PFSK-1 (cell line): Measurements from ENCODE around the gene TFE3.
A peak's percentile ranks its signal among the peaks of the same experiment; 100 is the strongest.

Source experiments
- FOXP2 ChIP-seq: optimal IDR thresholded peaks from 2 replicates; pipeline ENCODE3; 2011; ENCODE audit warnings: borderline replicate concordance, control low read depth, inconsistent platforms; ENCODE audit not compliant: insufficient read depth; ENCODE audit errors: extremely low read length, extremely low read depth
- POLR2AphosphoS5 ChIP-seq: IDR thresholded peaks from 2 replicates; pipeline ENCODE4 v1.6.1; 2012; ENCODE audit warnings: low read depth, mild to moderate bottlenecking, control low read depth, low read length, moderate library complexity
- REST ChIP-seq, 2 experiments: IDR thresholded peaks; 2 replicates each; pipeline versions ENCODE4 v1.6.1 to v1.8.0; 2011 to 2012; ENCODE audit warnings: low read depth in 2 of 2, low read length in 2 of 2, control low read depth in 1 of 2, inconsistent platforms in 1 of 2, mild to moderate bottlenecking in 1 of 2, moderate library complexity in 1 of 2; ENCODE audit not compliant: insufficient read depth in 1 of 2
- SIN3A ChIP-seq: IDR thresholded peaks from 2 replicates; pipeline ENCODE4 v1.6.1; 2012; ENCODE audit warnings: mild to moderate bottlenecking, low read length, moderate library complexity, borderline replicate concordance; ENCODE audit not compliant: insufficient read depth
- TAF1 ChIP-seq: IDR thresholded peaks from 2 replicates; pipeline ENCODE4 v1.6.1; 2012; ENCODE audit warnings: low read length, control low read depth, borderline replicate concordance; ENCODE audit not compliant: insufficient read depth

Gene TFE3

GRCh38 chrX:49053223-49054072, 10.3 kb upstream of the TFE3 start:
- TF ChIP-seq POLR2AphosphoS5 (0 out of 2 replicates have a peak, but pooled peaks have one; percentile 19), FOXP2 (no peak), SIN3A (no peak), TAF1 (no peak)

DNA sequence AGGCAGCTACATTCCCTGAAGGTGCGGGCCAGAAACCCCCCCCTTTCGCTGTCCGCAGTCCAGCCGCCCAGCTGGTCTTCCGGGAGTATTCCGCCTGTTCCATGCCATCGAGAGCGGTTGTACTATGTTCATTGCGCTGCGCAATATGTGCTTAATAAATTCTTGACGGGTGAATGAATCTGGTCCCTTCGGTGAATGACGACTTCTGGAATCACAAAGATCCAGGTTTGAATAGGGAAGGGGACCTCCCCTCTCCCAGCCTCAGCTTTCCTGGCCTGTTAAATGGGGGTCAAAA, 777 bp upstream of the TFE3 start:
- 0 out of 4 replicates have a peak, but pooled peaks of 1 of the 2 experiments have one; percentile 11 for TF ChIP-seq REST (IDR thresholded peaks at IDR 0.05; ENCODE audit: insufficient read depth in 1 of 2, low read depth in 2 of 2, low read length in 2 of 2)
- TF ChIP-seq FOXP2 = no peak

- no peak for TF ChIP-seq FOXP2
- no peak for TF ChIP-seq TAF1
These were observed 457 bp downstream of the TFE3 start for GRCh38 chrX:49042581-49043219.

DNA sequence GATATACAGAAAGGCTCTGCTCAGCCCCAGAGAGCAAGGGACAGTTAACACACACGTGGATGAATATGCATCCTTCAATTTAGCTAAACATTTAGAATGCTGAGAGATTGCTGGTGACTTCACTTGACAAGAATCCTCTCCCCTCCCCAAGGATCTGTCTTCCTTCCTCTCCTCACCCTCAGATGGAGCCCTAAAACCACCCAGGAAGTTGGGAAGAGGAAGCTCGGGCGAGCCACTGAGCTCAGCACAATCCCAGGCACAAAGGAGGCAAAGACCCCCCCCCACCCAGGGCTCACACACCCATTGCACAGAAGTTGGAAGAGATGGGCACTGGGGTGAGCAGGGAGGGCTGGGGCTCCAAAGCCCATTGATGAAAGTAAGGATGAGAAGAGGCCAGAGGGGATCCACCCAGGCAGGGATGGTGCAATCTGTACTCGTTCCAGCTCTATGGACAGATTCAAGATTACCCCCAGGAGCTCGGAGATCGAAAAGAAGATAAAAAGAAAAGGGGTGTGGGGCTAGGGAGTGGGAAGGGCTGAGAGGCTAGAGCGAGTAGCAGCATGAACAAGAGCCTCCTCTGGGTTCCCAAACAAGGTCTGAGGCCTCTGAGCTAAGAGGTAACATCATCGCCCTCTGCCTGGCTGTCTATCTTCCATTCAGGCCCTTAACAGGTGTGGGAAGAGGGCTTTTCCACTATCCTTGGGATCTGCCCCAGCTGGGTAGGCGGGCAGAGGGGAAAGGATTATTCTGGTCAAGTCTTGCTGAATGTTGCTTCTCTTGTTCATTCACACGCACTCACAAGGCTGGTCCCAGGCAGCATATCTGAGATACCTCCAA, 1.2 kb downstream of the TFE3 start:
- TF ChIP-seq SIN3A = no peak
- no peak for TF ChIP-seq FOXP2
- TF ChIP-seq TAF1 = no peak
- TF ChIP-seq REST (IDR thresholded peaks at IDR 0.05; ENCODE audit: insufficient read depth in 1 of 2, low read depth in 2 of 2, low read length in 2 of 2) = no peak
- no peak for TF ChIP-seq POLR2AphosphoS5

DNA sequence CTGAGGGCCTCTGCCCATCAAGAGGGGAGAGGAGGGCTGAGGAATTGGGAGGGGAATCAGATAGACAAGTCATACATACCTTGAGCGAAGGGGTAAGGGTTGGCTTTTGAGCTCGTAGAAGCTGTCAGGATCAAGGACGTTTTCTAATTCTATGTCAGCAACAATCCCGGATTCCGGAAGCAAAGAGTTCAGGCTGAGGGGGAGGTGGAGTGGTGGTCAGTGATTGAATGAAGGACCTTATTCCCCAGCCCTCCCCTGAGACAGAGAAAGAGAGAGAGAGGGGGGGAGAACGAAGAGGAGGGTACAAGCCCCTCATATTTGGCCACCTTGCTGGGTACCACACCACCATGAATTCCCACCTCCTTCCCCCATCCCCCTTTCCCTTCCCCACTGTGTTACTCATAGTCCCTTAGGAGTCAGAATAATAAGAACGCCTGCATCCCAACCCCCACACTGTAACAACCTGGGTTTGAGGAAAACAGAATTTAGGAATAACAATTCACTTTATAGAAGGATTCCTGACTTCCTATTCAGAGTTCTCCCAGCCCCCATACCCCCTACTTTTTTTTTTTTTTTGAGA, 2.7 kb downstream of the TFE3 start:
- TF ChIP-seq TAF1 (no peak), REST (IDR thresholded peaks at IDR 0.05; ENCODE audit: insufficient read depth in 1 of 2, low read depth in 2 of 2, low read length in 2 of 2) (no peak), SIN3A (no peak), FOXP2 (no peak), POLR2AphosphoS5 (no peak)
